Parathyroid adenoma (tissue), 2 donors: Measurements from ENCODE around the gene TASP1.

ENCODE experiments used
- H2AFZ ChIP-seq: fragments of 300-600 bp; sonication (generic); one replicate; pipeline ENCODE4 v1.7.0; 2017; ENCODE audit warnings: antibody characterized with exemption, mild to moderate bottlenecking
- H3K27ac ChIP-seq: fragments of 300-600 bp; sonication (generic); one replicate; pipeline ENCODE4 v1.7.0; 2017
- H3K27me3 ChIP-seq: fragments of 300-600 bp; sonication (generic); one replicate; pipeline ENCODE4 v1.7.0; 2017; ENCODE audit warnings: low read length; ENCODE audit not compliant: control insufficient read depth, insufficient read depth
- H3K36me3 ChIP-seq: fragments of 300-600 bp; sonication (generic); one replicate; pipeline ENCODE4 v1.7.0; 2017; ENCODE audit warnings: low read length; ENCODE audit not compliant: control insufficient read depth, insufficient read depth
- H3K4me1 ChIP-seq: fragments of 300-600 bp; sonication (generic); one replicate; pipeline ENCODE4 v1.7.0; 2017; ENCODE audit warnings: control low read depth
- H3K4me2 ChIP-seq: fragments of 300-600 bp; sonication (generic); one replicate; pipeline ENCODE4 v1.7.0; 2017; ENCODE audit warnings: low read length
- H3K4me3 ChIP-seq: fragments of 300-600 bp; sonication (generic); one replicate; pipeline ENCODE4 v1.7.0; 2017; ENCODE audit warnings: low read depth, low read length
- H3K79me2 ChIP-seq: fragments of 300-600 bp; sonication (generic); one replicate; pipeline ENCODE4 v1.7.0; 2017; ENCODE audit warnings: control low read depth
- H3K9ac ChIP-seq: fragments of 300-600 bp; sonication (generic); one replicate; pipeline ENCODE4 v1.7.0; 2017; ENCODE audit warnings: mild to moderate bottlenecking
- H3K9me3 ChIP-seq: fragments of 300-600 bp; sonication (generic); one replicate; pipeline ENCODE4 v1.7.0; 2017; ENCODE audit warnings: low read length; ENCODE audit not compliant: control insufficient read depth
- CTCF ChIP-seq: fragments of 300-600 bp; sonication (generic); IDR thresholded peaks from one replicate; pipeline ENCODE4 v1.7.0; 2017; ENCODE audit warnings: antibody characterized with exemption, mild to moderate bottlenecking
- donor health status: primary hyperparathyroidism.

Gene TASP1

GRCh38 chr20:13672690-13673089, 34.0 kb upstream of the TASP1 start:
- no peak overlapping the region for H3K9ac ChIP-seq
- no peaks in the 10 kb centered on the region for H3K9me3 ChIP-seq
- H3K27me3 ChIP-seq = no peaks in the 10 kb centered on the region
- H3K4me1 ChIP-seq = no peaks in the 10 kb centered on the region
- H3K4me2 ChIP-seq = no peak overlapping the region
- H3K79me2 ChIP-seq = no peaks in the 10 kb centered on the region
- H3K36me3 ChIP-seq = no peaks in the 10 kb centered on the region
- no peak overlapping the region for H3K27ac ChIP-seq
- TF ChIP-seq CTCF = no peak
- no peak overlapping the region for H3K4me3 ChIP-seq
- H2AFZ ChIP-seq = no peak overlapping the region

DNA sequence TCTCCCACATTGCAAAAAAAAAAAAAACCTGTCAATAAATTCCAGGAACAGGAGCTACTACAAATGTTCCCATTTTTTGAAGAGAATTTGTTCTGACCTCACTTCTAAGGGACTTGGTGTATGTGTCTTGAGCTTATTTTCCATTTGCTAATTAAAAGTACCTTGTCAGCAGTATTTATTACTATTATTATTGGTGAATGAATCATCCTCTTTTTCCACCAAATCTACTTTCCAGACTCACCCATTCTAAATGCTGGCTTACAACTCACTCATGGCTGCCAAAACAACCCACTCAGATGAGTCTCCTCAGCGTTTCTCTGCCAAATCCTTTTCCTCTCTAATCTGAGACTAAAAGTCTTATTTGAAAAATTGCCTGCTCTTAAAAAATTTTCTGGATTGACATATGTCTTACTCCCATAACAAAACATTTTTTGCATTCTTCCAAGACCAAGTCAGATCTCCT, 33.2 kb upstream of the TASP1 start:
- no peaks in the 10 kb centered on the region for H3K36me3 ChIP-seq
- no peak overlapping the region for H3K27ac ChIP-seq
- TF ChIP-seq CTCF = no peak
- H3K79me2 ChIP-seq = no peaks in the 10 kb centered on the region
- H3K9me3 ChIP-seq = no peaks in the 10 kb centered on the region
- H3K4me2 ChIP-seq = no peak overlapping the region
- no peak overlapping the region for H3K9ac ChIP-seq
- H3K4me1 ChIP-seq = no peaks in the 10 kb centered on the region
- no peak overlapping the region for H3K4me3 ChIP-seq
- H2AFZ ChIP-seq = no peak overlapping the region
- H3K27me3 ChIP-seq = no peaks in the 10 kb centered on the region

DNA sequence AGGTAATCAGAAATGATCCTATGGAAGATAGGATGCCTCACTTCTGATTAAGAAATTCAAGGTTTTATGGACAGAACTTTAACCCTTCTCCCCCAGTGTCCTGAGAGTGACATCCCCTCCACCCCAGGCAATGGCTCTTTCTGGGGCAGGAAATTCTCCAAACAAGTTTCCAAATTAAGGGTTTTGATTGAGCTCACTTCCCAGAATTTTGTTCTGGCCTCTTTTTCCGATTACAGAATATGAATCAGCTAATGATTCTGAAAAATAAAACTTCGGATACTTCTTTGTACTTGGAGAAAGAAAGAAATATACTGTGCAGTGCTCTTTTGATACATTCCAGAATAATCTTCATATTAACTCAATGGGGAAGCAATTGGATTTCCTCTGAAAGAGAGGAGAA, 32.8 kb upstream of the TASP1 start:
- no peaks in the 10 kb centered on the region for H3K4me1 ChIP-seq
- H3K9me3 ChIP-seq = no peaks in the 10 kb centered on the region
- no peaks in the 10 kb centered on the region for H3K79me2 ChIP-seq
- H3K27me3 ChIP-seq = no peaks in the 10 kb centered on the region
- H3K4me2 ChIP-seq = no peak overlapping the region
- no peak for TF ChIP-seq CTCF
- no peaks in the 10 kb centered on the region for H3K36me3 ChIP-seq
- H3K9ac ChIP-seq = no peak overlapping the region
- no peak overlapping the region for H3K27ac ChIP-seq
- H2AFZ ChIP-seq = no peak overlapping the region
- H3K4me3 ChIP-seq = no peak overlapping the region

DNA sequence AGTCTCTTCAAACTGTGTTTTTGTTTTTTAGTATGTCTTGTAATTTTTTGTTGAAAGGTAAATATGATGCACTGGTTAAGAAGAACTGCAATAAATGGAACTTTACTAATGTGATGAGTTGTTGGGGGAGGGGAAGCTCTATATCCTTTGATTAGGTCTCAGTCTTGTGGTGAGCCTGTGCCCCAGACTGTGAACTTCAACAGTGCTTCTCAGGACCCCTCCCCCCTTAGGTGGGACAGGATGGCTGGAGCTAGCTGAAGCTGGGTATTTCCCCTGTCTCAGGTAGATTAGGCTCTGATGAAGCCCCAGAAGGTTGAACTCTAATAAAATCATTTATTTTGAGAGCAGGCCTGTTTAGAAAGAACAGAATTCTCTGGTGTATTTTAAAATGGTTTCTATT, 31.4 kb upstream of the TASP1 start:
- Histone ChIP-seq H3K36me3 (no peaks in the 10 kb centered on the region), H3K9me3 (no peaks in the 10 kb centered on the region), H3K4me2 (no peak overlapping the region)

More for the DNA sequence above, 31.4 kb upstream of the TASP1 start:
- H3K27ac ChIP-seq = no peak overlapping the region
- no peaks in the 10 kb centered on the region for H3K27me3 ChIP-seq
- H3K79me2 ChIP-seq = no peaks in the 10 kb centered on the region
- no peak overlapping the region for H3K4me3 ChIP-seq
- TF ChIP-seq CTCF = no peak
- H2AFZ ChIP-seq = no peak overlapping the region
- no peaks in the 10 kb centered on the region for H3K4me1 ChIP-seq
- H3K9ac ChIP-seq = no peak overlapping the region
